Hematopoietic multipotent progenitor cell treated with erythropoietin and hydrocortisone succinate and interleukin-3 and kit ligand, for 6 days (in vitro differentiated cells): ENCODE results near the gene POLR3B.
"Not testable (repeated sequence)": the region's sequence is repeated elsewhere in the genome, so short reads cannot be mapped to it uniquely, and the experiment has no call there.

Experiments used
- DNase-seq: peaks from one replicate; pipeline ENCODE4 v3.0.0-alpha.2; 2015

POLR3B gene

GRCh38 chr12:106477627-106478026, 120.1 kb downstream of the POLR3B start:
- not testable (repeated sequence) for DNase-seq

- no peak for DNase-seq
These were observed 122.7 kb downstream of the POLR3B start for GRCh38 chr12:106480251-106480650.

- DNase-seq = no peak
These were observed 123.7 kb downstream of the POLR3B start for GRCh38 chr12:106481246-106481645.

GRCh38 chr12:106487664-106488063, 130.1 kb downstream of the POLR3B start:
- no peak for DNase-seq

GRCh38 chr12:106488884-106489283, 131.3 kb downstream of the POLR3B start:
- no peak for DNase-seq

GRCh38 chr12:106490264-106490663, 132.7 kb downstream of the POLR3B start:
- DNase-seq = no peak

GRCh38 chr12:106492857-106493256, 135.3 kb downstream of the POLR3B start:
- no peak for DNase-seq

- no peak for DNase-seq
These were observed 136.0 kb downstream of the POLR3B start for GRCh38 chr12:106493531-106493930.

GRCh38 chr12:106495354-106495965, 137.9 kb downstream of the POLR3B start:
- DNase-seq = no peak

GRCh38 chr12:106498056-106498455, 140.5 kb downstream of the POLR3B start:
- DNase-seq = peak; percentile 19

GRCh38 chr12:106499628-106500027, 142.1 kb downstream of the POLR3B start:
- DNase-seq = no peak

- no peak for DNase-seq
These were observed 149.1 kb downstream of the POLR3B start for GRCh38 chr12:106506691-106507090.

GRCh38 chr12:106508966-106509365, 151.4 kb downstream of the POLR3B start:
- DNase-seq = no peak

GRCh38 chr12:106511365-106511764, 153.8 kb downstream of the POLR3B start:
- no peak for DNase-seq

- DNase-seq = no peak
These were observed 159.8 kb downstream of the POLR3B start for GRCh38 chr12:106517314-106517713.

- DNase-seq = no peak
These were observed 162.1 kb downstream of the POLR3B start for GRCh38 chr12:106519607-106520021.

- DNase-seq = no peak
These were observed 164.4 kb downstream of the POLR3B start for GRCh38 chr12:106521901-106522300.

GRCh38 chr12:106522708-106523107, 165.2 kb downstream of the POLR3B start:
- DNase-seq = peak; percentile 9

GRCh38 chr12:106527356-106527755, 169.8 kb downstream of the POLR3B start:
- no peak for DNase-seq

- no peak for DNase-seq
These were observed 183.7 kb downstream of the POLR3B start for GRCh38 chr12:106541201-106541600.

GRCh38 chr12:106551410-106551809, 193.9 kb downstream of the POLR3B start:
- DNase-seq = no peak

GRCh38 chr12:106552228-106552627, 194.7 kb downstream of the POLR3B start:
- no peak for DNase-seq
